ENCODE data around the gene SETD4. TPM values are rescaled to one million over a fixed set of nuclear protein-coding genes. Genes with fewer than 3 reads are reported as not detected.

Gene SETD4
- total RNA-seq, 1 experiment from 2014 or later, result 22.7 TPM

- TF ChIP-seq EZH2 (IDR thresholded peaks at IDR 0.05), result no peak
Observed at GRCh38 chr21:36093512-36093911, 33.2 kb upstream of the SETD4 start (continued).

- Histone ChIP-seq H3K79me2 (ENCODE audit: insufficient read depth, low read length) (no peaks in the 10 kb centered on the region), H3K4me2 (ENCODE audit: low read length) (no peak overlapping the region), H3K9me3 (ENCODE audit: control insufficient read depth in 1 of 2, insufficient read depth in 1 of 2, low read depth in 1 of 2, low read length in 2 of 2) (peaks cover 10 to 11% of the 10 kb centered on the region in 2 experiments; a peak in 2 of 4 replicates), H3K9me2 (ENCODE audit: insufficient read depth) (no peaks in the 10 kb centered on the region), H3K27ac (ENCODE audit: low read depth, low read length) (no peak overlapping the region), H3K9ac (ENCODE audit: low read length) (no peak overlapping the region), H3K27me3 (ENCODE audit: insufficient read depth, low read length) (no peaks in the 10 kb centered on the region), H3K4me1 (ENCODE audit: control insufficient read depth in 1 of 2, insufficient read depth in 2 of 2, low read length in 2 of 2) (peaks cover 0 to 1% of the 10 kb centered on the region in 2 experiments; a peak in 1 of 4 replicates), H2AFZ (ENCODE audit: low read depth, low read length, poor library complexity, severe bottlenecking) (no peak overlapping the region), H4K20me1 (ENCODE audit: insufficient read depth) (no peaks in the 10 kb centered on the region), H3K4me3 (replicated peaks in 1 of 2; ENCODE audit: low read depth in 1 of 2, low read length in 2 of 2) (no peak overlapping the region), H3K36me3 (ENCODE audit: control insufficient read depth in 1 of 2, insufficient read depth in 2 of 2, low read length in 2 of 2) (no peaks in the 10 kb centered on the region)
- RAD21 ChIA-PET (ENCODE audit: low non-redundant PET in 1 of 2, low total read pairs in 2 of 2, uncharacterized antibody in 2 of 2, unreplicated experiment in 2 of 2), result no interaction called here
- DNase-seq (ENCODE audit: low read depth, low spot score) (no peak), ATAC-seq (no peak)
- TF ChIP-seq TCF7L2 (IDR thresholded peaks at IDR 0.05; ENCODE audit: borderline replicate concordance, extremely low read depth, insufficient read depth, insufficient read length) (no peak), SRF (IDR thresholded peaks at IDR 0.05; ENCODE audit: low read depth) (no peak), CBX3 (IDR thresholded peaks at IDR 0.05; ENCODE audit: low read depth) (no peak), SIN3A (IDR thresholded peaks at IDR 0.05; ENCODE audit: low read depth) (no peak), EZH2 (IDR thresholded peaks at IDR 0.05) (no peak), RAD21 (IDR thresholded peaks at IDR 0.05; ENCODE audit: low read depth) (no peak), JUND (IDR thresholded peaks at IDR 0.05) (no peak), CEBPB (IDR thresholded peaks at IDR 0.05; ENCODE audit: low read depth) (no peak), REST (IDR thresholded peaks at IDR 0.05; ENCODE audit: low read depth) (no peak), ZNF274 (IDR thresholded peaks at IDR 0.05; ENCODE audit: low read depth, low read length) (no peak), POLR2AphosphoS5 (IDR thresholded peaks at IDR 0.05; ENCODE audit: low read depth, low read length) (no peak), FOSL1 (IDR thresholded peaks at IDR 0.05; ENCODE audit: low read depth) (no peak), ZFX (IDR thresholded peaks at IDR 0.05) (no peak), MAX (IDR thresholded peaks at IDR 0.05) (no peak), POLR2A (IDR thresholded peaks at IDR 0.05; ENCODE audit: borderline replicate concordance, extremely low read depth, insufficient read depth, insufficient read length) (no peak), SP1 (IDR thresholded peaks at IDR 0.05; ENCODE audit: low read depth) (no peak), EZH2phosphoT487 (IDR thresholded peaks at IDR 0.05; ENCODE audit: borderline replicate concordance) (no peak), YY1 (IDR thresholded peaks at IDR 0.05; ENCODE audit: extremely low read depth, insufficient replicate concordance, low read depth, low read length) (no peak), ATF3 (IDR thresholded peaks at IDR 0.05) (no peak)
- no TSS peak for BruUV-seq (replicated peaks)
- CTCF ChIA-PET, result no interaction called here
- intact Hi-C loops (cut with micrococcal nuclease), result no loop called here
- POLR2A ChIA-PET, result no interaction called here
Observed at GRCh38 chr21:36092681-36093080, 32.4 kb upstream of the SETD4 start.
